ENCODE results near the gene PDGFA.

PDGFA gene

DNA sequence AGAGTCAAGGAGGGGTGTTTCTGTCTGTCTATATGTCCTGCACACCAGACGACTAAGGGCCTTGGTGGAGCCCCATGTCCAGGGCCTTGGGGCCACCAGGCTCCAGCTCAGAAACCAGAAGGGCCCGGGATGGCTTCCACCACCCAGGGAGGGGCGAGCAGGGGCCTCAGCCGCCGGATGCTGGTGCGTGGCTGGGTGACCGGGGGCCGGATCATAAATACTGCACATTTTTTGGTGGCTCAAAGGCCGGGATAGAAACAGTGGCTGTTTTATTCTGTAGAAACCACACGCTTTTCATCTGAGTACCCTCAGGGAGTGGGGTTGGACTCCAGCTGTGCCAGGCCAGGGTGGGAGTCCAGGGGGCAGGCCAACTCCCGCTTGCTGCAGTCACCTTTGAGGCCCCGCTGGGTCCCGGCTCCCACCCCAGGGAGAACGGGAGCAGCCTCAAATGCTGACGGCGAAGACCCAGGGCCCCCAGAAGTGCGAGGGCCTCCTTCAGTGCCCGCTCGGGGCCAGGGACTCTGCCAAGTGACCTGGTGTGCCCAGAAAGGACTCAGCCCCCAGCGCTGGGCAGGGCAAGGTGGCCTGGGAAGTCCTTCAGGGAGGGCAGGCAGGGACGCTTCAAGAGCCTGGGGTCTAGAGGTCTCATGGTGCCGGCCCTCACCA is 28.2 kb downstream of the PDGFA start:
- DNase-seq (ENCODE audit: low read depth in 1 of 2, low spot score in 1 of 2): no peak
- in situ Hi-C loops (cut with HindIII; ENCODE audit: low pct_unique_long_range_greater_than_20kb, low sequenced_read_pairs): no loop called here
- TF ChIP-seq JUND (IDR thresholded peaks at IDR 0.05; ENCODE audit: low read depth): no peak

GRCh38 chr7:490461-491291 is 29.0 kb downstream of the PDGFA start:
- in situ Hi-C loops (cut with HindIII; ENCODE audit: low pct_unique_long_range_greater_than_20kb, low sequenced_read_pairs): no loop called here
- no peak for DNase-seq (ENCODE audit: low read depth in 1 of 2, low spot score in 1 of 2)
- no peak for TF ChIP-seq JUND (IDR thresholded peaks at IDR 0.05; ENCODE audit: low read depth)

GRCh38 chr7:489876-490275 is 29.8 kb downstream of the PDGFA start:
- in situ Hi-C loops (cut with HindIII; ENCODE audit: low pct_unique_long_range_greater_than_20kb, low sequenced_read_pairs): no loop called here
- DNase-seq (ENCODE audit: low read depth in 1 of 2, low spot score in 1 of 2): peak in 1 of 2 experiments; percentile 34
- no peak for TF ChIP-seq JUND (IDR thresholded peaks at IDR 0.05; ENCODE audit: low read depth)

DNA sequence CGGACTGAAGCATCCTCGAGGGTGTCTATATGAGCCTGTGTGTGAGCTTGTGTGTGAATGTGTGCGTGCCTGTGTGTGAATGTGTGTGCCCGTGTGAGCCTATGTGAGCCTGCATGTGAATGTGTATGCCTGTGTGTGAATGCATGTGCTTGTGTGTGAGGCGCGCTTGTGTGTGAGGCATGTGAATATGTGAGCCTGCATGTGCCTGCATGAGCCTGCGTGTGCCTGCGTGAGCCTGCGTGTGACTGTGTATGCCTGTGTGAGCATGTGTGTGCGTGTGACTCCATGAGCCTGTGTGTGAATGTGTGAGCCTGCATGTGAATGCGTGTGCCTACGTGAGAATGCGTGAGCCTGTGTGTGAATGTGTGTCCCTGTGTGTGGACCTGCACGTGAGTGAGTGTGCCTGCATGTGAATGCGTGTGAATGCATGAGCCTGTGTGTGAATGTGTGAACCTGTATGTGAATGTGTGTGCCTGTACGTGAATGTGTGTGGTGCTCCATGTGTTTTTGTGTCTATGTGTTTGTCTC is 33.4 kb downstream of the PDGFA start:
- no peak for DNase-seq (ENCODE audit: low read depth in 1 of 2, low spot score in 1 of 2)
- in situ Hi-C loops (cut with HindIII; ENCODE audit: low pct_unique_long_range_greater_than_20kb, low sequenced_read_pairs): no loop called here

DNA sequence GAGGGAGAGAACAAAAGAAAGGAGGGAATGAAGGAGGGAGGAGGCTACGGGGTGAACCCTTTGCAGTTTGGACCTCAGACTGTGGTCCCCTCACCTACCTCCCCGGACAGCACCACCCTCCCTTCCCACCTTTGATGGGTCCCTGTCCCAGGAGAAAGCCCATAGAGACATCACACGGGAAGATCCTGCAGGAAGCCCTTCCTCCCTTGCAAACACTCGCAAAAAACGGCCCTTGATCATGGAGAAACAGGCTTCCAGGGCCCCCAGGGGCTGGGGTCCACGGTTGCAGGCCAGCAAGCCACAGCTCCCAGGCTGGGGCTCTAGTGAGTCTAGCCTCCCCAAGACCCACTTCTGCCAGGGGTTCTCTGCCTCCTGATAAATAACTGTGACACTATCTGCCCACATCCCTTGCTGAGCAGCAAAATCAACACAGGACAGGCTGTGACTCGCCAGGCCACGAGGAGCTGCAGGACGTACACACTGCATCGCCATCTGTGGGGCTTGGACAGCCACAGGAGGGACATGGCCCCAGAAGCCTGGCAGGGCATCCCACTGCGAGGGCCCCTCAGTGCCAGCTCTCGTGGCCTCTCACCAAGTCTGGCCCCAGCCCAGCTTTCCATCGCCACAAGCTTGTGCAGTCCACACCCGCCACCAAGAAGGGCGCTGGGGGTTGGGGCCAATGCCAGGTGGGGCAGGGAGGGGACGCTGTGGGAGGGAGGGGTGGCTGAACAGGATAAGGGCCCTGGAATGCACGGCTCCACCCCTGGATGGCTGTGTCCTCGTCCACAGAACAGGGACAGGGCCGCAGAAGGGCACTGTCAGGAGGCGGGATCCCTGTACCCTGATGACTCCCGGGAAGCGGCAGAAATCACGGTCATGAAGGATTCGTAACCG is 34.2 kb downstream of the PDGFA start:
- no peak for TF ChIP-seq JUND (IDR thresholded peaks at IDR 0.05; ENCODE audit: low read depth)
- DNase-seq (ENCODE audit: low read depth in 1 of 2, low spot score in 1 of 2): no peak
- in situ Hi-C loops (cut with HindIII; ENCODE audit: low pct_unique_long_range_greater_than_20kb, low sequenced_read_pairs): no loop called here

More for the DNA sequence above, 33.4 kb downstream of the PDGFA start:
- TF ChIP-seq JUND (IDR thresholded peaks at IDR 0.05; ENCODE audit: low read depth): no peak

GRCh38 chr7:484356-485101 is 35.1 kb downstream of the PDGFA start:
- in situ Hi-C loops (cut with HindIII; ENCODE audit: low pct_unique_long_range_greater_than_20kb, low sequenced_read_pairs): no loop called here
- no peak for DNase-seq (ENCODE audit: low read depth in 1 of 2, low spot score in 1 of 2)
- no peak for TF ChIP-seq JUND (IDR thresholded peaks at IDR 0.05; ENCODE audit: low read depth)

- TF ChIP-seq JUND (IDR thresholded peaks at IDR 0.05; ENCODE audit: low read depth): no peak
- DNase-seq (ENCODE audit: low read depth in 1 of 2, low spot score in 1 of 2): no peak
- in situ Hi-C loops (cut with HindIII; ENCODE audit: low pct_unique_long_range_greater_than_20kb, low sequenced_read_pairs): no loop called here
Observed at GRCh38 chr7:483656-484355, 35.8 kb downstream of the PDGFA start.

DNA sequence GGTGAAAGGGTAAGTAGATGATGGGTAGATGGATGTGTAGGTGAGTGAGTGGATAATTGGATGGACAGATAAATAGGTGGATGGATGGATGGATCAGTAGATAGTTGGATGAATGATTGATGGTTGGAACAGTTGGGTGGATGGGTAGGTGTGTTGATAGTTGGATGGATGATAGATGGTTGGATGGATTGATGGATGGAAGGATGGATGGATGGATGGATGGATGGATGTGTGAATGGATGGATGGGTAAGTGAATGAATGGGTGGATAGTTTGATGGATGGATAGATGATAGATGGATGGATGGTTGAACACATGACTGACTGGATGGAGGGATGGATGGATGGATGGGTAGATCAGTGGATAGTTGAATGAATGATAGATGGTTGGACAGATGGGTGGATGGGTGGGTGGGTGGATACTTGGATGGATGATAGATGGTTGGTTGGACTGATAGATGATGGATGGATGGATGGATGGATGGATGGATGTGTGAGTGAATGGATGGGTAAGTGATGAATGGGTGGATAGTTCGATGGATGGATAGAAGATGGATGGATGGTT is 37.0 kb downstream of the PDGFA start:
- DNase-seq (ENCODE audit: low read depth in 1 of 2, low spot score in 1 of 2): no peak
- no peak for TF ChIP-seq JUND (IDR thresholded peaks at IDR 0.05; ENCODE audit: low read depth)
- in situ Hi-C loops (cut with HindIII; ENCODE audit: low pct_unique_long_range_greater_than_20kb, low sequenced_read_pairs): no loop called here

DNA sequence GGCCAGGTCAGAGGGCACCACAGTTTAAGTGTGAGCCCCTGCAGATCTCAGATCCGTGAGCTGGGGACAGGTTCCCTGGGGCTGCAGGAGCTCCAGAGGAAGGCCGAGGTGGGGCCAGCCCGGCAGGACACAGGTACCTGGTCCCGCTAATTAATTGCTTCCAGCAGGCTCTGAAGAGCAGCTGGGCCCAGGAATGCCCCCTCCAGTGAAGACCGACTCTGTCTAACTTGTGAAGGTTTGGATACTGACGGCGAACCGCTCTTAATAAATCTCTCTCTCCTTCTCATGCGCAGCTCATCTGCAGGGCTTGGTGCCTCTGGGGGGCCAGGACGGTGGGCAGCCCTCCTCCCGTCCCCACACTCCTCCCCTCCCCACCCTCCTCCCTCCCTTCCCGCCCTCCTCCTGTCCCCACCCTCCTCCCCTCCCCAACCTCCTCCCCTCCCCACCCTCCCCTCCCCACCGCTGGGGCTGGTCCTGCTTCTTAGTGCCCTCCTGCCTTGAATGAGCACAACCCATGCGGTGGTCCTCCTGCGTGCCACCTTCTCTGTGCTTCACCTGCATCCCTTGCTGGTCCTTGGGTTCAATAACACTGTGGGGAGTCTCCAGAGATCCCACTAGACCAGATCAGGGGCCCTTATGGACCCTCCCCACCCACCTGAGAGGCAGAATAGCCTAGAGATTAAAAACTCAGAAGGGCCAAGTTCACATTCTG is 38.3 kb downstream of the PDGFA start:
- TF ChIP-seq JUND (IDR thresholded peaks at IDR 0.05; ENCODE audit: low read depth): no peak
- in situ Hi-C loops (cut with HindIII; ENCODE audit: low pct_unique_long_range_greater_than_20kb, low sequenced_read_pairs): no loop called here
- no peak for DNase-seq (ENCODE audit: low read depth in 1 of 2, low spot score in 1 of 2)

GRCh38 chr7:480531-481218 is 39.0 kb downstream of the PDGFA start:
- in situ Hi-C loops (cut with HindIII; ENCODE audit: low pct_unique_long_range_greater_than_20kb, low sequenced_read_pairs): no loop called here
- no peak for DNase-seq (ENCODE audit: low read depth in 1 of 2, low spot score in 1 of 2)
- TF ChIP-seq JUND (IDR thresholded peaks at IDR 0.05; ENCODE audit: low read depth): no peak
